ENCODE measurements around the gene MEIS1.

The MEIS1 gene

GRCh38 chr2:66445925-66446871 lies 11.3 kb downstream of the MEIS1 start:
- Mint-ChIP-seq H3K27ac (no peak overlapping the region), H3K4me1 (ENCODE audit: low read depth) (no peaks in the 10 kb centered on the region), H3K4me3 (no peak overlapping the region), H3K27me3 (ENCODE audit: low read depth) (peaks cover 40% of the 10 kb centered on the region), H3K9me3 (no peaks in the 10 kb centered on the region), H3K36me3 (ENCODE audit: low read depth) (no peaks in the 10 kb centered on the region)

- no peak overlapping the region for H3K4me3 Mint-ChIP-seq
- no peak overlapping the region for H3K27ac Mint-ChIP-seq
- peaks cover 33% of the 10 kb centered on the region for H3K27me3 Mint-ChIP-seq (ENCODE audit: low read depth)
- H3K9me3 Mint-ChIP-seq: no peaks in the 10 kb centered on the region
- no peaks in the 10 kb centered on the region for H3K36me3 Mint-ChIP-seq (ENCODE audit: low read depth)
- H3K4me1 Mint-ChIP-seq (ENCODE audit: low read depth): no peaks in the 10 kb centered on the region
Observed at GRCh38 chr2:66446941-66447340, 12.0 kb downstream of the MEIS1 start.

- no peaks in the 10 kb centered on the region for H3K4me1 Mint-ChIP-seq (ENCODE audit: low read depth)
- H3K9me3 Mint-ChIP-seq: no peaks in the 10 kb centered on the region
- H3K27me3 Mint-ChIP-seq (ENCODE audit: low read depth): peaks cover 30% of the 10 kb centered on the region
- H3K27ac Mint-ChIP-seq: no peak overlapping the region
- no peak overlapping the region for H3K4me3 Mint-ChIP-seq
- H3K36me3 Mint-ChIP-seq (ENCODE audit: low read depth): no peaks in the 10 kb centered on the region
Observed at GRCh38 chr2:66447677-66448076, 12.8 kb downstream of the MEIS1 start.

GRCh38 chr2:66448136-66448991 lies 13.4 kb downstream of the MEIS1 start:
- no peaks in the 10 kb centered on the region for H3K4me1 Mint-ChIP-seq (ENCODE audit: low read depth)
- no peak overlapping the region for H3K4me3 Mint-ChIP-seq
- no peak overlapping the region for H3K27ac Mint-ChIP-seq
- peaks cover 27% of the 10 kb centered on the region for H3K27me3 Mint-ChIP-seq (ENCODE audit: low read depth)
- H3K9me3 Mint-ChIP-seq: no peaks in the 10 kb centered on the region
- H3K36me3 Mint-ChIP-seq (ENCODE audit: low read depth): no peaks in the 10 kb centered on the region

- no peaks in the 10 kb centered on the region for H3K9me3 Mint-ChIP-seq
- no peaks in the 10 kb centered on the region for H3K4me1 Mint-ChIP-seq (ENCODE audit: low read depth)
- H3K4me3 Mint-ChIP-seq: no peak overlapping the region
- no peak overlapping the region for H3K27ac Mint-ChIP-seq
- peaks cover 8% of the 10 kb centered on the region for H3K27me3 Mint-ChIP-seq (ENCODE audit: low read depth)
- H3K36me3 Mint-ChIP-seq (ENCODE audit: low read depth): no peaks in the 10 kb centered on the region
Observed at GRCh38 chr2:66452214-66452613, 17.3 kb downstream of the MEIS1 start.

- Mint-ChIP-seq H3K4me1 (ENCODE audit: low read depth) (no peaks in the 10 kb centered on the region), H3K4me3 (no peak overlapping the region), H3K36me3 (ENCODE audit: low read depth) (no peaks in the 10 kb centered on the region), H3K27ac (no peak overlapping the region), H3K27me3 (ENCODE audit: low read depth) (peaks cover 1% of the 10 kb centered on the region), H3K9me3 (no peaks in the 10 kb centered on the region)
Observed at GRCh38 chr2:66452917-66453316, 18.0 kb downstream of the MEIS1 start.

- Mint-ChIP-seq H3K27ac (no peak overlapping the region), H3K27me3 (ENCODE audit: low read depth) (no peaks in the 10 kb centered on the region), H3K4me3 (no peak overlapping the region), H3K9me3 (no peaks in the 10 kb centered on the region), H3K4me1 (ENCODE audit: low read depth) (no peaks in the 10 kb centered on the region), H3K36me3 (ENCODE audit: low read depth) (no peaks in the 10 kb centered on the region)
Observed at GRCh38 chr2:66455490-66455889, 20.6 kb downstream of the MEIS1 start.

GRCh38 chr2:66456183-66457041 lies 21.5 kb downstream of the MEIS1 start:
- H3K9me3 Mint-ChIP-seq: no peaks in the 10 kb centered on the region
- H3K4me3 Mint-ChIP-seq: no peak overlapping the region
- H3K36me3 Mint-ChIP-seq (ENCODE audit: low read depth): no peaks in the 10 kb centered on the region

GRCh38 chr2:66457545-66457944 lies 22.6 kb downstream of the MEIS1 start:
- H3K4me1 Mint-ChIP-seq (ENCODE audit: low read depth): no peaks in the 10 kb centered on the region
- H3K27me3 Mint-ChIP-seq (ENCODE audit: low read depth): no peaks in the 10 kb centered on the region
- no peak overlapping the region for H3K27ac Mint-ChIP-seq

More at GRCh38 chr2:66456183-66457041, 21.5 kb downstream of the MEIS1 start:
- Mint-ChIP-seq H3K4me1 (ENCODE audit: low read depth) (no peaks in the 10 kb centered on the region), H3K27ac (no peak overlapping the region), H3K27me3 (ENCODE audit: low read depth) (no peaks in the 10 kb centered on the region)

GRCh38 chr2:66460031-66460430 lies 25.1 kb downstream of the MEIS1 start:
- H3K36me3 Mint-ChIP-seq (ENCODE audit: low read depth): no peaks in the 10 kb centered on the region
- no peaks in the 10 kb centered on the region for H3K4me1 Mint-ChIP-seq (ENCODE audit: low read depth)
- no peak overlapping the region for H3K27ac Mint-ChIP-seq
- no peak overlapping the region for H3K4me3 Mint-ChIP-seq
- no peaks in the 10 kb centered on the region for H3K27me3 Mint-ChIP-seq (ENCODE audit: low read depth)
- H3K9me3 Mint-ChIP-seq: no peaks in the 10 kb centered on the region

More at GRCh38 chr2:66457545-66457944, 22.6 kb downstream of the MEIS1 start:
- H3K4me3 Mint-ChIP-seq: no peak overlapping the region
- no peaks in the 10 kb centered on the region for H3K9me3 Mint-ChIP-seq
- H3K36me3 Mint-ChIP-seq (ENCODE audit: low read depth): no peaks in the 10 kb centered on the region

GRCh38 chr2:66461001-66461663 lies 26.2 kb downstream of the MEIS1 start:
- H3K27me3 Mint-ChIP-seq (ENCODE audit: low read depth): no peaks in the 10 kb centered on the region
- H3K4me3 Mint-ChIP-seq: no peak overlapping the region
- H3K27ac Mint-ChIP-seq: no peak overlapping the region
- H3K4me1 Mint-ChIP-seq (ENCODE audit: low read depth): no peaks in the 10 kb centered on the region
- no peaks in the 10 kb centered on the region for H3K36me3 Mint-ChIP-seq (ENCODE audit: low read depth)
- no peaks in the 10 kb centered on the region for H3K9me3 Mint-ChIP-seq

GRCh38 chr2:66461664-66462500 lies 27.0 kb downstream of the MEIS1 start:
- Mint-ChIP-seq H3K9me3 (no peaks in the 10 kb centered on the region), H3K36me3 (ENCODE audit: low read depth) (no peaks in the 10 kb centered on the region), H3K4me3 (no peak overlapping the region), H3K27me3 (ENCODE audit: low read depth) (no peaks in the 10 kb centered on the region), H3K27ac (no peak overlapping the region), H3K4me1 (ENCODE audit: low read depth) (no peaks in the 10 kb centered on the region)

GRCh38 chr2:66462501-66462825 lies 27.5 kb downstream of the MEIS1 start:
- no peaks in the 10 kb centered on the region for H3K36me3 Mint-ChIP-seq (ENCODE audit: low read depth)

More at GRCh38 chr2:66462501-66462825, 27.5 kb downstream of the MEIS1 start:
- Mint-ChIP-seq H3K4me1 (ENCODE audit: low read depth) (no peaks in the 10 kb centered on the region), H3K27ac (no peak overlapping the region), H3K27me3 (ENCODE audit: low read depth) (no peaks in the 10 kb centered on the region), H3K9me3 (no peaks in the 10 kb centered on the region), H3K4me3 (no peak overlapping the region)

All from T-helper 1 cell treated with Interleukin-12 subunit alpha and Interleukin-12 subunit beta and Interleukin-4 antibody, amounts not matched to agents 30 μg/mL and 1 μg/mL, for 36 hours (primary cell).